DOHH2 (cell line): ENCODE measurements around the gene MEIS2.

ENCODE experiments used
- H3F3A ChIP-seq: fragments of 200-600 bp; sonication (generic), shearing (Covaris generic); 2 replicates; pipeline ENCODE4 v1.6.0; 2016; ENCODE audit warnings: antibody characterized with exemption, mild to moderate bottlenecking; ENCODE audit not compliant: control insufficient read depth, insufficient read depth
- H3K27ac ChIP-seq: fragments of 200-600 bp; sonication (generic); 2 replicates; pipeline ENCODE4 v1.5.1; 2014; ENCODE audit warnings: low read depth, mild to moderate bottlenecking, low read length, moderate library complexity
- H3K27me3 ChIP-seq: fragments of 200-600 bp; sonication (generic); 2 replicates; pipeline ENCODE4 v1.6.1; 2014; ENCODE audit warnings: mild to moderate bottlenecking, low read length, mixed read lengths; ENCODE audit not compliant: control insufficient read depth
- H3K36me3 ChIP-seq: fragments of 200-600 bp; sonication (generic); 2 replicates; pipeline ENCODE4 v1.6.1; 2014; ENCODE audit warnings: mild to moderate bottlenecking, low read length, moderate library complexity, mixed read lengths; ENCODE audit not compliant: control insufficient read depth
- H3K4me1 ChIP-seq: fragments of 200-600 bp; sonication (generic); 2 replicates; pipeline ENCODE4 v1.6.1; 2014; ENCODE audit warnings: mild to moderate bottlenecking, low read length, mixed read lengths; ENCODE audit not compliant: control insufficient read depth
- H3K4me2 ChIP-seq: fragments of 200-600 bp; sonication (generic); 2 replicates; pipeline ENCODE4 v1.6.0; 2014; ENCODE audit warnings: mild to moderate bottlenecking, low read length, moderate library complexity
- H3K4me3 ChIP-seq: fragments of 200-600 bp; sonication (generic); 2 replicates; pipeline ENCODE4 v1.5.1; 2014; ENCODE audit warnings: mild to moderate bottlenecking, low read length, mixed read lengths
- H3K79me2 ChIP-seq: fragments of 200-600 bp; sonication (generic); 2 replicates; pipeline ENCODE4 v1.6.1; 2014; ENCODE audit warnings: mild to moderate bottlenecking, low read length, mixed read lengths; ENCODE audit not compliant: control insufficient read depth
- H3K9me2 ChIP-seq: fragments of 200-600 bp; sonication (generic); replicated peaks from 2 replicates; pipeline ENCODE4 v1.6.1; 2014; ENCODE audit warnings: mild to moderate bottlenecking, low read length, mixed read lengths; ENCODE audit not compliant: control insufficient read depth
- H3K9me3 ChIP-seq: fragments of 200-600 bp; sonication (generic); 2 replicates; pipeline ENCODE4 v1.6.1; 2014; ENCODE audit warnings: antibody characterized with exemption, low read length, mixed read lengths; ENCODE audit not compliant: control insufficient read depth, insufficient read depth
- H4K20me1 ChIP-seq: fragments of 200-600 bp; sonication (generic); 2 replicates; pipeline ENCODE4 v1.6.0; 2014; ENCODE audit warnings: low read depth, mild to moderate bottlenecking, antibody characterized with exemption, low read length, moderate library complexity; ENCODE audit not compliant: control insufficient read depth, insufficient read depth
- EZH2phosphoT487 ChIP-seq: fragments of 200-600 bp; sonication (generic); IDR thresholded peaks from 2 replicates; pipeline ENCODE4 v1.6.1; 2017; ENCODE audit warnings: borderline replicate concordance, mild to moderate bottlenecking, antibody characterized with exemption, low read length, moderate library complexity, mixed read lengths
- TF ChIP-seq, protein P1 (sequence below): fragments of 200-600 bp; sonication (generic); IDR thresholded peaks from one replicate; pipeline ENCODE4 v1.5.1; 2014; ENCODE audit warnings: antibody characterized with exemption, mild to moderate bottlenecking, low read depth, low read length; ENCODE audit not compliant: poor library complexity, severe bottlenecking

The MEIS2 gene

DNA sequence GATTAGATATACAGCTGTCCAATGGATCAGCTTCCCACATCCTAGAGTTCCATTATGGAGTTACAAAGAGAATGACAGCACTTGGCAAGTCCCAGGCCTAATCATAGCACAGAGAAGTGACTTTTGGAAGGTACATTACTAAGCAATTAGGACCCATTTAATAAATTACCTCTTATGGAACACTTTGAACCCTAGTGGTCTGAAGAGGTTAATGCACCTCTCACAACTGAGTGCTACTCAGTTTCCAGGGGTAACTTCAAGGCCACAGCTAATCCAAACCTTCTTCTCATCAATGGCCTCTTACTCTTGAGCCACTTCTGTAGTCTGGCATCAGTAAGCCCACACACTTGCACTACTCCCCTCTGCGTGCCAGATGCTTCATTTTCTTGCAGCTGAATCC is 34.9 kb upstream of the MEIS2 start:
- H3K27ac ChIP-seq = no peak overlapping the region
- H3K4me1 ChIP-seq = no peaks in the 10 kb centered on the region
- no peaks in the 10 kb centered on the region for H3K9me3 ChIP-seq

DNA sequence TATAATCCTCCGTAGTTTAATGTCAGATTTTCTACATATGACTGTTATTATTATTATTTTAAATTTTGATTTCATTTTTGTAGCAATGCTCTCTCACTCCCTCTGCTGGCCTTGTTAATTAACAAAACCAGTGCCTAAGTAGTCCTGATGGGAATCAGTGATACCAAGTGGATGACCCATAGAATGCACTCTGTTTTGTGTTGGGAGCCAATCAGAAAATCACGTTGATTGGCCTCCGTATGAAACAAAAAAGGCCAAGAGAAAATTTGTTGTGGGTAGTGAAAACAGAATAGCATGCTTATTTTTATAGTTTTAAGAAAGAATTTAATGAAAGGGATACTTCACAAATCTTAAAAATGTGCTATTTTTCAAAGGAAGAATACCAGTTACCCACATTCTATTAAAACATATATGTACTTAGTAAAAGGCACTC is 34.4 kb upstream of the MEIS2 start:
- Histone ChIP-seq H3K4me1 (no peaks in the 10 kb centered on the region), H3K9me2 (no peaks in the 10 kb centered on the region), H3K27ac (no peak overlapping the region), H3K36me3 (no peaks in the 10 kb centered on the region), H4K20me1 (no peaks in the 10 kb centered on the region), H3K9me3 (no peaks in the 10 kb centered on the region), H3F3A (no peaks in the 10 kb centered on the region), H3K4me3 (no peak overlapping the region), H3K79me2 (no peaks in the 10 kb centered on the region), H3K4me2 (no peak overlapping the region), H3K27me3 (peaks cover 11% of the 10 kb centered on the region)
- TF ChIP-seq EZH2phosphoT487 = no peak
- TF ChIP-seq, protein P1, sequence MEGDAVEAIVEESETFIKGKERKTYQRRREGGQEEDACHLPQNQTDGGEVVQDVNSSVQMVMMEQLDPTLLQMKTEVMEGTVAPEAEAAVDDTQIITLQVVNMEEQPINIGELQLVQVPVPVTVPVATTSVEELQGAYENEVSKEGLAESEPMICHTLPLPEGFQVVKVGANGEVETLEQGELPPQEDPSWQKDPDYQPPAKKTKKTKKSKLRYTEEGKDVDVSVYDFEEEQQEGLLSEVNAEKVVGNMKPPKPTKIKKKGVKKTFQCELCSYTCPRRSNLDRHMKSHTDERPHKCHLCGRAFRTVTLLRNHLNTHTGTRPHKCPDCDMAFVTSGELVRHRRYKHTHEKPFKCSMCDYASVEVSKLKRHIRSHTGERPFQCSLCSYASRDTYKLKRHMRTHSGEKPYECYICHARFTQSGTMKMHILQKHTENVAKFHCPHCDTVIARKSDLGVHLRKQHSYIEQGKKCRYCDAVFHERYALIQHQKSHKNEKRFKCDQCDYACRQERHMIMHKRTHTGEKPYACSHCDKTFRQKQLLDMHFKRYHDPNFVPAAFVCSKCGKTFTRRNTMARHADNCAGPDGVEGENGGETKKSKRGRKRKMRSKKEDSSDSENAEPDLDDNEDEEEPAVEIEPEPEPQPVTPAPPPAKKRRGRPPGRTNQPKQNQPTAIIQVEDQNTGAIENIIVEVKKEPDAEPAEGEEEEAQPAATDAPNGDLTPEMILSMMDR = no peak

More for the DNA sequence above, 34.9 kb upstream of the MEIS2 start:
- TF ChIP-seq, protein P1 = peak; percentile 57
- no peak for TF ChIP-seq EZH2phosphoT487
- Histone ChIP-seq H3K36me3 (no peaks in the 10 kb centered on the region), H3K27me3 (peaks cover 10% of the 10 kb centered on the region), H3K4me2 (no peak overlapping the region), H3F3A (no peaks in the 10 kb centered on the region), H3K4me3 (no peak overlapping the region), H4K20me1 (no peaks in the 10 kb centered on the region), H3K79me2 (no peaks in the 10 kb centered on the region), H3K9me2 (no peaks in the 10 kb centered on the region)

DNA sequence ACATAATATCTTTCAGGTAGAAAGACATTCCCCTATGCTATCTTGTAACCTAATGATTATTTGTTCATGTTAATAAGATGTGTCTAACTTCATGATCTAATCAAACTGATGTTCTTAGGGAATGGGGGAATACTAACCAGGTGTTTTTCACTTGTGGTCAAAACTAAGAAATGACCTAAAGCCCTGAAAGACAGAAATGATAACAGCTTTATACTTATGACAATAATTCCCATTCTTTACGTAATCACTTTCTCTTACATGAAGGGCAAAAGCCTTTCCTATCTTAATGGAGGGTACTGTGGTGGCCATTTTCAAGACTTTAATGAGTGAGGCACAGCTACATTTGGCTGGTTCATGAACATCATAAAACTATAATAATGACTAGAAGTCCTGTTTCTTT is 33.9 kb upstream of the MEIS2 start:
- peaks cover 11% of the 10 kb centered on the region for H3K27me3 ChIP-seq
- no peak for TF ChIP-seq EZH2phosphoT487
- TF ChIP-seq, protein P1 = no peak
- no peaks in the 10 kb centered on the region for H3F3A ChIP-seq
- no peaks in the 10 kb centered on the region for H3K36me3 ChIP-seq
- H4K20me1 ChIP-seq = no peaks in the 10 kb centered on the region
- no peak overlapping the region for H3K4me2 ChIP-seq
- no peak overlapping the region for H3K4me3 ChIP-seq
- no peaks in the 10 kb centered on the region for H3K9me3 ChIP-seq
- no peaks in the 10 kb centered on the region for H3K9me2 ChIP-seq
- H3K79me2 ChIP-seq = no peaks in the 10 kb centered on the region
- H3K27ac ChIP-seq = no peak overlapping the region
- no peaks in the 10 kb centered on the region for H3K4me1 ChIP-seq

DNA sequence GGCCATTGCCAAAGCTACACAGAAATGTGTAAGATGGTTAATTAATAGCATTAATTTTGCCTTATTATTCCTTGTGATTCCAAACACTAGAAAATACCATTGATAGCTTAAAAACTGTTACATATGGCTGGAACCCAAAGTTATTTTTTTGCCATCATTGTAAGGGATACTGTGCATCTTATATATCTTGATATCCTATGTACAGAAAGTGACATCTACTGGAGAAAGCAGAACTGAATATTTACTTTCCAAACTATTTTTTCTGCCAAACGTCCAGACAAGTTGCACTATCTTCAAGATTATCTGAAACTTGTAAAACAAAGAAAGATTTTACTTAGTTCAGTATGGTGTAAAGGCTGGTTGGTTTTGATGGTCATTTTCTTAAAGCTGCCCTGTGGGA is 33.3 kb upstream of the MEIS2 start:
- Histone ChIP-seq H3K4me1 (no peaks in the 10 kb centered on the region), H3K9me3 (no peaks in the 10 kb centered on the region), H3K79me2 (no peaks in the 10 kb centered on the region), H3K9me2 (no peaks in the 10 kb centered on the region), H3K27ac (no peak overlapping the region), H3K4me2 (no peak overlapping the region), H3K36me3 (no peaks in the 10 kb centered on the region), H3K4me3 (no peak overlapping the region), H3F3A (no peaks in the 10 kb centered on the region), H4K20me1 (no peaks in the 10 kb centered on the region), H3K27me3 (peaks cover 14% of the 10 kb centered on the region)
- TF ChIP-seq, protein P1 = peak; percentile 47
- TF ChIP-seq EZH2phosphoT487 = no peak
